Activated CD8-positive, alpha-beta T cell treated with anti-CD3 and anti-CD28 coated beads for 36 hours (primary cell): Measurements from ENCODE around the gene ZNF780B. TPM values are rescaled to one million over a fixed set of nuclear protein-coding genes. Genes with fewer than 3 reads are reported as not detected.

Experiments
- ATAC-seq: fragments of 200-7000 bp; cut with Tn5 transposase; one replicate; pipeline ENCODE4 v1.10.0; 2021; ENCODE audit warnings: mild to moderate bottlenecking, moderate library complexity
- CTCF ChIA-PET: fragments of 350-600 bp; sonication (Branson Sonifier 250); formaldehyde crosslinking; loops from one replicate; lab custom pipeline; 2021; ENCODE audit warnings: antibody characterized with exemption; lab: Charles Lee
- POLR2A ChIA-PET: fragments of 350-600 bp; sonication (Branson Sonifier 250); formaldehyde crosslinking; loops from one replicate; lab custom pipeline; 2021; ENCODE audit warnings: antibody characterized with exemption; lab: Charles Lee
- DNase-seq: peaks from one replicate; pipeline ENCODE4 v3.0.0-alpha.2; 2020
- H3K27ac Mint-ChIP-seq: one replicate; pipeline ENCODE4 v1.8.0; 2021; ENCODE audit warnings: mild to moderate bottlenecking, mixed read lengths
- H3K27me3 Mint-ChIP-seq: one replicate; pipeline ENCODE4 v1.8.0; 2021; ENCODE audit warnings: mixed read lengths
- H3K36me3 Mint-ChIP-seq: one replicate; pipeline ENCODE4 v1.8.0; 2021; ENCODE audit warnings: low read depth, mixed read lengths
- H3K4me1 Mint-ChIP-seq: one replicate; pipeline ENCODE4 v1.8.0; 2021; ENCODE audit warnings: low read depth, mixed read lengths
- H3K4me3 Mint-ChIP-seq: one replicate; pipeline ENCODE4 v1.8.0; 2021; ENCODE audit warnings: mild to moderate bottlenecking, moderate library complexity, mixed read lengths
- H3K9me3 Mint-ChIP-seq: one replicate; pipeline ENCODE4 v1.8.0; 2021; ENCODE audit warnings: mixed read lengths
- CTCF ChIP-seq: fragments of 200-600 bp; IDR thresholded peaks from one replicate; pipeline ENCODE4 v1.8.0; 2022; ENCODE audit warnings: antibody characterized with exemption, mild to moderate bottlenecking
- intact Hi-C: fragments of 100-400 bp; cut with micrococcal nuclease; formaldehyde crosslinking; loops from one replicate; pipeline ENCODE4 v1.10.0; 2022
- total RNA-seq, 2 experiments: library from RNA; stranded (reverse); gene quantifications; one replicate each; pipeline ENCODE4 v1.2.3, GENCODE V29; 2021

The ZNF780B gene
- total RNA-seq, 2 experiments from 2014 or later, result 15.5 to 18.6 TPM

GRCh38 chr19:40084948-40085347, 28.9 kb upstream of the ZNF780B start:
- CTCF ChIA-PET, result interaction anchor here (1.1 kb wide), 1 partner anchor 80 kb away, joined by 3 read pairs; no protein-coding TSS in a partner anchor
- H3K4me3 Mint-ChIP-seq, result no peak overlapping the region
- ATAC-seq, result no peak

DNA sequence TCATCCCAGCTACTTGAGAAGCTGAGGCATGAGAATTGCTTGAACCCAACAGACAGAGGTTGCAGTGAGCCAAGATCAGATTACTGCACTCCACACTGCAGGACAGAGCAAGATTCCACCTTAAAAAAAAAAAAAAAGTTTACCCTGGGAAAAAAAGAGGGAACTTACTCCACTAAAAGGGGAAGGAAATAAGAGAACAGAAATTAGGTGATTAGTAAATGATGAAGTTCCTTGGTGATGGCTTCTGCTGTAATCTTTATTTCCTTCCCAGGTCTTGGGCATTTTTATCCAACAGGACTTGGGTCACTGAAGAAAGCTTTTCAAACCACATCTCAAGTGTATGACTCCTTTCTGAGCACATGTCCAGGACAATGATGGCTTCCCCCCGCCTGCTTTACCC, 25.4 kb upstream of the ZNF780B start:
- H3K9me3 Mint-ChIP-seq, result peaks cover 36% of the 10 kb centered on the region
- no peak overlapping the region for H3K4me3 Mint-ChIP-seq
- DNase-seq, result no peak
- peaks cover 77% of the 10 kb centered on the region for H3K36me3 Mint-ChIP-seq
- H3K4me1 Mint-ChIP-seq, result no peaks in the 10 kb centered on the region
- ChIA-PET CTCF (no interaction called here), POLR2A (no interaction called here)
- H3K27me3 Mint-ChIP-seq, result no peaks in the 10 kb centered on the region
- TF ChIP-seq CTCF, result no peak
- intact Hi-C loops, result no loop called here
- no peak overlapping the region for H3K27ac Mint-ChIP-seq
- no peak for ATAC-seq

More at GRCh38 chr19:40084948-40085347, 28.9 kb upstream of the ZNF780B start:
- DNase-seq, result no peak
- Mint-ChIP-seq H3K9me3 (peaks cover 13% of the 10 kb centered on the region), H3K4me1 (peaks cover 24% of the 10 kb centered on the region), H3K36me3 (peaks cover 64% of the 10 kb centered on the region), H3K27me3 (no peaks in the 10 kb centered on the region), H3K27ac (peak overlapping the region; percentile 71)
- POLR2A ChIA-PET, result no interaction called here
- intact Hi-C loops, result no loop called here
- no peak for TF ChIP-seq CTCF

- CTCF ChIA-PET, result no interaction called here
- Mint-ChIP-seq H3K9me3 (peaks cover 42% of the 10 kb centered on the region), H3K4me3 (no peak overlapping the region), H3K36me3 (peaks cover 88% of the 10 kb centered on the region), H3K4me1 (no peaks in the 10 kb centered on the region), H3K27me3 (no peaks in the 10 kb centered on the region), H3K27ac (no peak overlapping the region)
- DNase-seq (no peak), ATAC-seq (no peak)
- POLR2A ChIA-PET, result no interaction called here
- TF ChIP-seq CTCF, result no peak
- intact Hi-C loops, result no loop called here
These were observed 24.3 kb upstream of the ZNF780B start for GRCh38 chr19:40080289-40080688.

DNA sequence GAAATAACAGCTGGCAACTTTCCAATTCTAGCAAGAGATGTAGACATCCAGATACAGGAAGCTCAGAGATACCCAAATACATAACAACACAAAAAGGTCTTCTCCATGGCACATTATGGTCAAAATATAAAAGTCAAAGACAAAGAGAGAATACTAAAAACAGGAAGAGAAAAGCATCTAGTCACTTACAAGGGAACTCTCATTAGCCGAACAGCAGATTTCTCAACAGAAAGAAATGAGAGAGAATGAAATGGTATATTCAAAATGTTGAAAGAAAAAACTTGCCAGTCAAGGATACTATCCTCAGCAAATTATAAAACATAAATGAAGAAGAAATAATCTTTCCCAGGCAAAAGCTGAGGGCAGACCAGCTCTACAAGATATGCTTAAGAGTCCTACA, 22.3 kb upstream of the ZNF780B start:
- no peak for ATAC-seq
- peaks cover 51% of the 10 kb centered on the region for H3K9me3 Mint-ChIP-seq

DNA sequence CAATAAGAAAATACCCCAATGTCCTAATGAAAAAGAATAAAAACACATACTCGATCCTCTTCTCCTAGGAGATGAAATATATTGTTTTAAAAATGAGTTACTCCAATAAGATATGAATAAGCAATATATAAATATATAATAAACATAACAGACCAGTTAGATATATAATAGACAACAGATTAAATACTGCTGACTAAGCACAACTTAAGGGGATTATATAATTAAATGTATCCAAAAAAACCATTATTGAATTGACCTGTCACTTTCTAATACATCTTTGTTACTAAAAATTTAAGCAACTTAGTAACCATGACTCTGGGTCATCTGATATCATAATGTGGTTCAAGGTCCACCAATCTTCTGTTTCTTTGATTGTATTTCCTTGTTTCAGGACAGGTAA, 14.0 kb upstream of the ZNF780B start:
- no peaks in the 10 kb centered on the region for H3K27me3 Mint-ChIP-seq
- DNase-seq (no peak), ATAC-seq (no peak)
- intact Hi-C loops, result no loop called here
- no peak overlapping the region for H3K4me3 Mint-ChIP-seq
- peaks cover 41% of the 10 kb centered on the region for H3K36me3 Mint-ChIP-seq
- ChIA-PET CTCF (no interaction called here), POLR2A (no interaction called here)
- no peak overlapping the region for H3K27ac Mint-ChIP-seq
- no peak for TF ChIP-seq CTCF
- peaks cover 20% of the 10 kb centered on the region for H3K9me3 Mint-ChIP-seq
- no peaks in the 10 kb centered on the region for H3K4me1 Mint-ChIP-seq

More for the DNA sequence above, 22.3 kb upstream of the ZNF780B start:
- H3K4me3 Mint-ChIP-seq, result no peak overlapping the region
- no peaks in the 10 kb centered on the region for H3K27me3 Mint-ChIP-seq
- TF ChIP-seq CTCF, result no peak
- no peaks in the 10 kb centered on the region for H3K4me1 Mint-ChIP-seq
- ChIA-PET POLR2A (interaction anchor here (1.6 kb wide), 1 partner anchor 12 kb away, joined by 4 read pairs; the partner anchor contains the start of gene ZNF780A), CTCF (no interaction called here)
- intact Hi-C loops, result no loop called here
- DNase-seq, result no peak
- no peak overlapping the region for H3K27ac Mint-ChIP-seq
- peaks cover 97% of the 10 kb centered on the region for H3K36me3 Mint-ChIP-seq
